ENCODE measurements around the gene TTC23.

The TTC23 gene

DNA sequence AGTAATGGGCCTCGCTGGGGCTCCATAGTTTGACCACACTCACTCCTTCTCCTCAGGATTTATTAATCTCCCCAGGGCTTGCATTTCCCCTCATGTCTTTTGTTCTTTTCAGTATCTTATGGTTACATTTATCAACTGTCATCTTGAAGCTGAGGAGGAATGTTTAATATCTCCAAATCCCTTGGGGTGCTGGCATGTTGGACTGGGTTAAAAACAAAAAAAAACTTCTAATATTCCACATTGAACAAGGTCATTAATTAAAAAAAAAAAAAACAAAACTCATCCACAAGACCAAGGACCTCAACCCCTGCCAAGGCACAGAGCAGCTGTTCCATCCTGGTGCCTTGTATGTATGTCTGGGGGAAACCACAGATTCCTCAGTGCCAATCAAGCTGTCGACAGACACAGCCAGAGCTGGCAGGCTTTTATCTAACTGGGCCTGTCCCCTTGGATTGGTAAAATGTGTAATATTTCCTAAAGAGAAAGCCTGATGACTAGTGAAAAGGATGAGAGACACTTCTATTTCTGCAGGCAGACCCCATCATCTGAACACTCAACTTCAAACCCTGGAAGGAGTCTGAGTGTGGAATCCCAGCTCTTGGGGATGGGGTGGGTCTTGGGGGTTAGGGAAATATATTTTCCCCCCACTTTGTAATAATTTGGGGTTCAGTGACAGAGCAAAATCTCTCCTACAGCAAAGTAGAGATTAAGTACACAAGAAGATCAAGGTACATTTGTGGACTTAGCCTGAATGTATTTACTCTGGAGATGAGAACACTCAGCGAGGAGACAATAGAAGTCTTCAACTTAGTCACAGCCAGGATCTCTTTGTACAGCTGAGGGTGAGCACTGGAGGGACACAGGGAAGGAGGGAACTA lies 69.1 kb downstream of the TTC23 start:
- H3K27ac ChIP-seq = no peak overlapping the region
- no peak for TF ChIP-seq ZFX (IDR thresholded peaks at IDR 0.05; ENCODE audit: borderline replicate concordance)
- TF ChIP-seq, protein P1, sequence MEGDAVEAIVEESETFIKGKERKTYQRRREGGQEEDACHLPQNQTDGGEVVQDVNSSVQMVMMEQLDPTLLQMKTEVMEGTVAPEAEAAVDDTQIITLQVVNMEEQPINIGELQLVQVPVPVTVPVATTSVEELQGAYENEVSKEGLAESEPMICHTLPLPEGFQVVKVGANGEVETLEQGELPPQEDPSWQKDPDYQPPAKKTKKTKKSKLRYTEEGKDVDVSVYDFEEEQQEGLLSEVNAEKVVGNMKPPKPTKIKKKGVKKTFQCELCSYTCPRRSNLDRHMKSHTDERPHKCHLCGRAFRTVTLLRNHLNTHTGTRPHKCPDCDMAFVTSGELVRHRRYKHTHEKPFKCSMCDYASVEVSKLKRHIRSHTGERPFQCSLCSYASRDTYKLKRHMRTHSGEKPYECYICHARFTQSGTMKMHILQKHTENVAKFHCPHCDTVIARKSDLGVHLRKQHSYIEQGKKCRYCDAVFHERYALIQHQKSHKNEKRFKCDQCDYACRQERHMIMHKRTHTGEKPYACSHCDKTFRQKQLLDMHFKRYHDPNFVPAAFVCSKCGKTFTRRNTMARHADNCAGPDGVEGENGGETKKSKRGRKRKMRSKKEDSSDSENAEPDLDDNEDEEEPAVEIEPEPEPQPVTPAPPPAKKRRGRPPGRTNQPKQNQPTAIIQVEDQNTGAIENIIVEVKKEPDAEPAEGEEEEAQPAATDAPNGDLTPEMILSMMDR (IDR thresholded peaks at IDR 0.05) = no peak

DNA sequence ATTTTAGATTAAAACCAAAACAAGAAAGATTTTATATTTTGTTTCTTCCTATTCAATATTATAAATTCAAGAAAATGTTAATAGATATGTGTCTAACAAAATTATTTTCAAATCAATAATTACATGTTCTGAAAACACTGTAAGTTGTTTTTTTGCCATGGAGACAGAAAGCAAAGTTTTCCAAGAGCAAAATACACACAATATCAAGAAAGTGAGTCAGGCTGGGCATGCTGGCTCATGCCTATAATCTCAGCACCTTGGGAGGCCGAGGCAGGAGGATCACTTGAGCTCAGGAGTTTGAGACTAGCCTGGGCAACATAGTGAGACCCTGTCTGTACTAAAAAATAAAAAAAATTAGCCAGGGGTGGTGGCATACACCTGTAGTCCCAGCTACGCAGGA lies 71.7 kb downstream of the TTC23 start:
- no peak overlapping the region for H3K27ac ChIP-seq
- no peak for TF ChIP-seq ZFX (IDR thresholded peaks at IDR 0.05; ENCODE audit: borderline replicate concordance)
- TF ChIP-seq, protein P1 (IDR thresholded peaks at IDR 0.05) = no peak

DNA sequence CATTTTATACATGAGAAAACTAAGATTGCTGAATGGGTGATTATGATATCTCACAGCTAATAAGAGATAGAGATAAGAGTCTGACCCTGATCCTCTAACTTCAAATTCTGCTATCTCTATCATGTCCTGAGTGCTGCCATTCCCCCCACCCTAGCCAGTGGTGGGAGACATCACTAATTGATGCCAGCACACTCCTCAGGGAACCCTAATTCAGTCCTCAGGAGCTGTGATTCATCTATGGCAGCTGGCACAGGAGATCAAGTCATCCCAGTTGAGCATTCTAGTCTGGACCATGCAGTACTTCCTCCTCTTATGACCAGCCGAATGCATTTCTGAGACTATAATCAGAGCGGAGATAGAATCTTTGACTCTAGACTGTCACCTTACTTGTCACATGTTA lies 72.6 kb downstream of the TTC23 start:
- TF ChIP-seq, protein P1 (IDR thresholded peaks at IDR 0.05) = no peak
- no peak for TF ChIP-seq ZFX (IDR thresholded peaks at IDR 0.05; ENCODE audit: borderline replicate concordance)

DNA sequence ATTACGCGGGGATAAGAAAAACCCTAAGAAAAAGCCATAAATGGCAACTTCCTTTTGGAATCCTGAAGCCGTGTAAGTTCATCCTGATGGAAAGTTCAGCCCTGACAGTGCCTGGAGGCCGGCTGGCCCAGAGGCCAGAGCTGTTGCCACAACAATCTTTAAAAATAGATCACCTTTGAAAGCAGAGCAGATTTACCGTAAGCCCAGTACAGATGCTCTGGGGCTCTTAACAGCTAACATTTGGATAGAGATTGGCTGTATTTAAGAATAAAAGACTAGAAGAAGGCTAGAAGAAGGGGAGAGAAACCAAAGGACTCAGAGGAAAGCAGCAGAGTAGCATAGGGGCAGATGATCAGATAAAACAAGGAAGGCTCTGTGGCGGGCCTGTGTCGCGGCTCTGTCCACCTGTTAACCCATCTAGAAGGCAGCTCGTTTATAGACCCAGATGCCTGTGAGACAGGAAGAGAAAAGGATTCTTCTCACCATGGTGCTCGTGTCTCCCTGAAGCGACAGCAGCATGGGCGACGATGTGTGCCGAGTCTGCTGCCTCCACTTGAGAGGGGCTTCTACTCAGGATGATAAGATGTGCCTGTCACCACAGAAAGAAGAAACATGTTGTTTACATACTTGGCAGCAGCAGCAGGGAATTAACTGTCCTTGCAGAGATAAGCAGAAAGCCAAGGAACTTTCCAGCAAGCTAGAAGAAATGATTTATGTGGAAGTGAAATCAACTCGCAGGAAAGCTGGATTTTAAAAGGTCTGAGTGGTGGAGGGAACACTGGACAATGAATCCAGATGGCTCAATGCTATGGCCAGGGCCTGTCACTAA lies 74.6 kb downstream of the TTC23 start:
- no peak for TF ChIP-seq ZFX (IDR thresholded peaks at IDR 0.05; ENCODE audit: borderline replicate concordance)
- TF ChIP-seq, protein P1 (IDR thresholded peaks at IDR 0.05) = no peak
- no peak overlapping the region for H3K27ac ChIP-seq

More for the DNA sequence above, 72.6 kb downstream of the TTC23 start:
- H3K27ac ChIP-seq = no peak overlapping the region

DNA sequence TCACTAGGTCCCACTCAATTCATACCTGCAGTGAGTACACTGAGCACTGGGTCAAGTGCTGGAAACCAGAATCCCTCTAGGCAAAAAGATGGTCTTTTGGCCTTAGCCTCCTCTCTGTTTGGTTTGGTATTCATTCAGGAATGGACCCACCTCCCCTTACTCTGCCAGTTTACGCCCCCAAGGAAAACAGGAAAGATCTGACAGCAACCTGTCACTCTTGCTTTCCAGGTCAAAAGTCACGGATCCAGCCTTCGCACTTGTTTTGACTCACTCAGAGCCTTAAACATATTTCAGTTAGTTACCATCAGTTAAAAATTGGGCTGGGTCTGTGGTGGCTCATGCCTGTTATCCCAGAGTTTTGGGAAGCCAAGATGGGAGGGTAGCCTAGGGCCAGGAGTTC lies 76.4 kb downstream of the TTC23 start:
- no peak overlapping the region for H3K27ac ChIP-seq
- no peak for TF ChIP-seq ZFX (IDR thresholded peaks at IDR 0.05; ENCODE audit: borderline replicate concordance)

DNA sequence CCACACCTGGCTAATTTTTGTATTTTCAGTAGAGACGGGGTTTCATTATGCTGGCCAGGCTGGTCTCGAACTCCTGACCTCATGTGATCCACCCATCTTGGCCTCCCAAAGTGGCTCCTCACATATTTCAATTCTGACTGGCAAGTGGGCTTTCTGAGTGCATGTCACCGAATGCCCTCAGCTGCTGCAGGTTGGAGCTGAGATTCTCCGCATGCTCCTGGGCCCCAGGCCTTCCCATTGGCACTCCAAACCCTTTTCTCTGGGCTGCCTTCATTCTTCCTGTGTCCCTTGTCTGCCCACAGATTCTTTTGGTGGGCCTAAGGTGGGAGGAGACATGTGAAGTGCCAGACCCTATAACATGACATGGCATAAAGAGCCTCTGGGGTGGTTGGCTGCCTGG lies 77.2 kb downstream of the TTC23 start:
- TF ChIP-seq, protein P1 (IDR thresholded peaks at IDR 0.05) = no peak
- TF ChIP-seq ZFX (IDR thresholded peaks at IDR 0.05; ENCODE audit: borderline replicate concordance) = no peak
- no peak overlapping the region for H3K27ac ChIP-seq

DNA sequence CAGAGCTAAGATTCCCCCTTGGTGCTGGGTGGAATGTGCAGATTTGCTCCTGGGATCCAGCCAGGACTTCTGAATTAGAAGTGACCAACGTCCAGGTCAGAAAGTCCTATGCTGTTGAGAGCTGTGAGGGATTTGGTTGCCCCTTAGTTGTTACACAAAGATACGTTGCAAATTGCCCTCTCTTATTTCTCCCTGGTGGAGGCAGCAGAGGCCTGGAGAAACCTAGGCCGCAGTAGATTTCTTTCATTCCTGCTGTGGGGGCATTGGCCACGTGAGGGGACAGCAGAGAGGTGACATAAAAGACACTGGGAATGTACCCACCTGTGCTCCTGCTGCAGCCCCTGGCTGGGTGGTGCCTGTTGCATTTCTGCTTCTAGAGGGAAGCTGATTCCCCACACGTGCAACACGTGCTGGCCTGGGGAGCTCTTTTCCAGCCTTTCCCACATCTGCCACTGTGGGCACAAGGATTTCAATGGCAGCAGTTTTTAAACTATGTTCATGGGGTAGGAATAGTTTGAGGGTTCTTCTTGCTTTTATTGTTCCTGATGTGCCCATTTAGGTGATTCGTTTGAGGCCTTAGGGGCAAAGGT lies 78.8 kb downstream of the TTC23 start:
- H3K27ac ChIP-seq = no peak overlapping the region
- no peak for TF ChIP-seq ZFX (IDR thresholded peaks at IDR 0.05; ENCODE audit: borderline replicate concordance)
- TF ChIP-seq, protein P1 (IDR thresholded peaks at IDR 0.05) = no peak
